Measurements from ENCODE around the gene GPR141. TPM values are rescaled to one million over a fixed set of nuclear protein-coding genes. Genes with fewer than 3 reads are reported as not detected.

Gene GPR141
- total and polyA plus RNA-seq, 2 of the 13 experiments (the other 11 are each of a cell fraction or from before 2014, with no cell fraction given) = not detected

DNA sequence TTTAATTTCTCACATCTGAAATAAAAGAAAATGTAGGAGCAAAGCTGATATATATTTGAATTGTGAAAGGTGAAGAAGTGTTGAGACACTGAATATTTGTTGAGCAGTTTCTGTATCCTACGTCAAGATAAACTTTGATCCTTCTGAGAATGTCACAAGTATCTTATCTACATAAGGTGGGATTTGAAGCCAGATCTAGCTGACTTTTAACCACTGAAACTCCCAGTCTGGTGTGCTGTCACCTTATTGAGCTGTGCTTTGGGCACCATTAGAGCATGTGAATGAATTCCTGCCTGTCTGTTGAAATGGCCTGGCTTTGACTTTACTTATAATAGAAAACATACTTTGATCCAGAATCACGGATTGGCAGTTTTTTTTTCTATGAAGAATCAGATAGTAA is 15.2 kb downstream of the GPR141 start:
- H2AFZ ChIP-seq (ENCODE audit: low read length) = no peak overlapping the region
- H3K27me3 ChIP-seq (ENCODE audit: control insufficient read depth in 1 of 2, insufficient read depth in 2 of 2, low read length in 2 of 2) = no peaks in the 10 kb centered on the region
- H4K20me1 ChIP-seq (ENCODE audit: insufficient read depth, low read length) = no peaks in the 10 kb centered on the region
- no peak overlapping the region for H3K27ac ChIP-seq (ENCODE audit: extremely low read length, insufficient read depth, low read length)
- H3K4me3 ChIP-seq (replicated peaks in 1 of 3; ENCODE audit: insufficient read depth in 1 of 3, low read depth in 2 of 3, low read length in 3 of 3) = no peak overlapping the region
- H3K9me3 ChIP-seq (ENCODE audit: low read length) = no peaks in the 10 kb centered on the region
- no peak for ATAC-seq
- no peak overlapping the region for H3K9ac ChIP-seq (ENCODE audit: insufficient read depth, low read depth, low read length)
- no peaks in the 10 kb centered on the region for H3K4me1 ChIP-seq (ENCODE audit: insufficient read depth, low read length)
- no peaks in the 10 kb centered on the region for H3K79me2 ChIP-seq (ENCODE audit: insufficient read depth, low read length)
- TF ChIP-seq, protein P1, sequence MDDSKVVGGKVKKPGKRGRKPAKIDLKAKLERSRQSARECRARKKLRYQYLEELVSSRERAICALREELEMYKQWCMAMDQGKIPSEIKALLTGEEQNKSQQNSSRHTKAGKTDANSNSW (CRISPR knock-in tag; IDR thresholded peaks at IDR 0.05; ENCODE audit: borderline replicate concordance) = no peak
- TF ChIP-seq ZNF816 (CRISPR knock-in tag; IDR thresholded peaks at IDR 0.05; ENCODE audit: borderline replicate concordance) (no peak), FOXJ3 (CRISPR knock-in tag; IDR thresholded peaks at IDR 0.05; ENCODE audit: borderline replicate concordance) (no peak), ZNF260 (CRISPR knock-in tag; IDR thresholded peaks at IDR 0.05; ENCODE audit: borderline replicate concordance, low read depth) (no peak), SMAD3 (CRISPR knock-in tag; IDR thresholded peaks at IDR 0.05) (no peak), SMARCC2 (IDR thresholded peaks at IDR 0.05) (no peak), LCORL (IDR thresholded peaks at IDR 0.05) (no peak), LCORL (CRISPR knock-in tag; IDR thresholded peaks at IDR 0.05) (no peak), PCBP2 (optimal IDR thresholded peaks at IDR 0.05; ENCODE audit: low read depth, low read length, poor library complexity, severe bottlenecking) (no peak), ZNF3 (CRISPR knock-in tag; IDR thresholded peaks at IDR 0.05) (no peak), CENPX (CRISPR knock-in tag; IDR thresholded peaks at IDR 0.05) (no peak), RBM22 (optimal IDR thresholded peaks at IDR 0.05; ENCODE audit: low read length) (no peak)
- TF ChIP-seq, protein P2, sequence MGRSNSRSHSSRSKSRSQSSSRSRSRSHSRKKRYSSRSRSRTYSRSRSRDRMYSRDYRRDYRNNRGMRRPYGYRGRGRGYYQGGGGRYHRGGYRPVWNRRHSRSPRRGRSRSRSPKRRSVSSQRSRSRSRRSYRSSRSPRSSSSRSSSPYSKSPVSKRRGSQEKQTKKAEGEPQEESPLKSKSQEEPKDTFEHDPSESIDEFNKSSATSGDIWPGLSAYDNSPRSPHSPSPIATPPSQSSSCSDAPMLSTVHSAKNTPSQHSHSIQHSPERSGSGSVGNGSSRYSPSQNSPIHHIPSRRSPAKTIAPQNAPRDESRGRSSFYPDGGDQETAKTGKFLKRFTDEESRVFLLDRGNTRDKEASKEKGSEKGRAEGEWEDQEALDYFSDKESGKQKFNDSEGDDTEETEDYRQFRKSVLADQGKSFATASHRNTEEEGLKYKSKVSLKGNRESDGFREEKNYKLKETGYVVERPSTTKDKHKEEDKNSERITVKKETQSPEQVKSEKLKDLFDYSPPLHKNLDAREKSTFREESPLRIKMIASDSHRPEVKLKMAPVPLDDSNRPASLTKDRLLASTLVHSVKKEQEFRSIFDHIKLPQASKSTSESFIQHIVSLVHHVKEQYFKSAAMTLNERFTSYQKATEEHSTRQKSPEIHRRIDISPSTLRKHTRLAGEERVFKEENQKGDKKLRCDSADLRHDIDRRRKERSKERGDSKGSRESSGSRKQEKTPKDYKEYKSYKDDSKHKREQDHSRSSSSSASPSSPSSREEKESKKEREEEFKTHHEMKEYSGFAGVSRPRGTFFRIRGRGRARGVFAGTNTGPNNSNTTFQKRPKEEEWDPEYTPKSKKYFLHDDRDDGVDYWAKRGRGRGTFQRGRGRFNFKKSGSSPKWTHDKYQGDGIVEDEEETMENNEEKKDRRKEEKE (IDR thresholded peaks at IDR 0.05) = no peak
- TF ChIP-seq, protein P3, sequence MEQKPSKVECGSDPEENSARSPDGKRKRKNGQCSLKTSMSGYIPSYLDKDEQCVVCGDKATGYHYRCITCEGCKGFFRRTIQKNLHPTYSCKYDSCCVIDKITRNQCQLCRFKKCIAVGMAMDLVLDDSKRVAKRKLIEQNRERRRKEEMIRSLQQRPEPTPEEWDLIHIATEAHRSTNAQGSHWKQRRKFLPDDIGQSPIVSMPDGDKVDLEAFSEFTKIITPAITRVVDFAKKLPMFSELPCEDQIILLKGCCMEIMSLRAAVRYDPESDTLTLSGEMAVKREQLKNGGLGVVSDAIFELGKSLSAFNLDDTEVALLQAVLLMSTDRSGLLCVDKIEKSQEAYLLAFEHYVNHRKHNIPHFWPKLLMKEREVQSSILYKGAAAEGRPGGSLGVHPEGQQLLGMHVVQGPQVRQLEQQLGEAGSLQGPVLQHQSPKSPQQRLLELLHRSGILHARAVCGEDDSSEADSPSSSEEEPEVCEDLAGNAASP (CRISPR knock-in tag; IDR thresholded peaks at IDR 0.05; ENCODE audit: borderline replicate concordance) = no peak
- ChIA-PET CTCF (ENCODE audit: low intra/inter-chr PET ratio, low total read pairs) (no interaction called here), POLR2A (no interaction called here)
- FAIRE-seq = no peak
- 30% methylated on average over 2 of the region's 2 CpGs for WGBS (ENCODE audit: low lambda C conversion rate)
- intact Hi-C loops (cut with micrococcal nuclease; ENCODE audit: unreplicated experiment) = no loop called here
- no peak overlapping the region for H3K4me2 ChIP-seq (ENCODE audit: low read depth, low read length)
- H3K36me3 ChIP-seq (replicated peaks in 1 of 2; ENCODE audit: control insufficient read depth in 1 of 2, insufficient read depth in 2 of 2, low read length in 2 of 2) = no peaks in the 10 kb centered on the region
- no peak for DNase-seq (ENCODE audit: low spot score)
- BruUV-seq (replicated peaks) = no TSS peak
- in situ Hi-C loops (cut with HindIII; ENCODE audit: extremely low pct_ligation_motif_present, low pct_unique_long_range_greater_than_20kb) = no loop called here
